ENCODE data around the gene KCNF1.
A peak's percentile ranks its signal among the peaks of the same experiment; 100 is the strongest.

The KCNF1 gene

GRCh38 chr2:10944799-10945198 is 33.1 kb downstream of the KCNF1 start:
- Histone ChIP-seq H3K27me3 (no peaks in the 10 kb centered on the region), H3K4me1 (peaks cover 0 to 23% (median 18%) of the 10 kb centered on the region in 10 experiments; a peak in 16 of 20 replicates)
- no peak for TF ChIP-seq Cebpa-rat (IDR thresholded peaks at IDR 0.05)

GRCh38 chr2:10946394-10946793 is 34.7 kb downstream of the KCNF1 start:
- H3K4me1 ChIP-seq, result peaks cover 0 to 23% (median 18%) of the 10 kb centered on the region in 10 experiments; a peak in 16 of 20 replicates
- no peak for TF ChIP-seq Cebpa-rat (IDR thresholded peaks at IDR 0.05)
- no peak overlapping the region for H3K4me3 ChIP-seq
- no peaks in the 10 kb centered on the region for H4K20me1 ChIP-seq
- no peak overlapping the region for H3K27ac ChIP-seq
- peak overlapping the region in 5 of 11 experiments; percentile 9 to 63 (median 58); a peak in 7 of 22 replicates for H3K4me2 ChIP-seq
- H3K27me3 ChIP-seq, result no peaks in the 10 kb centered on the region
- H3K36me3 ChIP-seq, result no peaks in the 10 kb centered on the region
- peaks cover 4 to 25% (median 16%) of the 10 kb centered on the region in 11 experiments; a peak in 20 of 22 replicates for H3K9me3 ChIP-seq (replicated peaks in 1 of 11)
- H3K9ac ChIP-seq, result no peak overlapping the region

More at GRCh38 chr2:10944799-10945198, 33.1 kb downstream of the KCNF1 start:
- Histone ChIP-seq H3K4me3 (no peak overlapping the region), H3K9me3 (replicated peaks in 1 of 11) (peaks cover 1 to 15% (median 6%) of the 10 kb centered on the region in 11 experiments; a peak in 20 of 22 replicates), H3K36me3 (no peaks in the 10 kb centered on the region), H3K27ac (no peak overlapping the region), H3K4me2 (no peak overlapping the region), H4K20me1 (no peaks in the 10 kb centered on the region), H3K9ac (no peak overlapping the region)

GRCh38 chr2:10947005-10947440 is 35.3 kb downstream of the KCNF1 start:
- Histone ChIP-seq H3K27ac (no peak overlapping the region), H3K9ac (no peak overlapping the region), H3K4me2 (peak overlapping the region in 9 of 11 experiments; percentile 40 to 69 (median 57); a peak in 16 of 22 replicates), H4K20me1 (no peaks in the 10 kb centered on the region), H3K9me3 (replicated peaks in 1 of 11) (peaks cover 4 to 26% (median 17%) of the 10 kb centered on the region in 11 experiments; a peak in 20 of 22 replicates), H3K4me1 (peaks cover 0 to 29% (median 19%) of the 10 kb centered on the region in 10 experiments; a peak in 16 of 20 replicates), H3K36me3 (no peaks in the 10 kb centered on the region), H3K27me3 (no peaks in the 10 kb centered on the region), H3K4me3 (no peak overlapping the region)
- no peak for TF ChIP-seq Cebpa-rat (IDR thresholded peaks at IDR 0.05)

- Histone ChIP-seq H3K9ac (no peak overlapping the region; a peak in 1 of 22 replicates), H3K27me3 (no peaks in the 10 kb centered on the region), H4K20me1 (no peaks in the 10 kb centered on the region), H3K27ac (no peak overlapping the region), H3K4me3 (no peak overlapping the region), H3K4me2 (peak overlapping the region in 9 of 11 experiments; percentile 40 to 69 (median 57); a peak in 16 of 22 replicates), H3K4me1 (peaks cover 0 to 30% (median 19%) of the 10 kb centered on the region in 10 experiments; a peak in 16 of 20 replicates), H3K36me3 (no peaks in the 10 kb centered on the region), H3K9me3 (replicated peaks in 1 of 11) (peaks cover 9 to 32% (median 19%) of the 10 kb centered on the region in 11 experiments; a peak in 21 of 22 replicates)
- TF ChIP-seq Cebpa-rat (IDR thresholded peaks at IDR 0.05), result no peak
Measured at GRCh38 chr2:10947446-10948187, 35.9 kb downstream of the KCNF1 start.

- H3K9ac ChIP-seq, result no peak overlapping the region
- H3K4me2 ChIP-seq, result peak overlapping the region in 5 of 11 experiments; percentile 49 to 69 (median 61); a peak in 10 of 22 replicates
- peaks cover 15 to 38% (median 24%) of the 10 kb centered on the region in 11 experiments for H3K9me3 ChIP-seq (replicated peaks in 1 of 11)
- no peaks in the 10 kb centered on the region for H3K36me3 ChIP-seq
- no peak overlapping the region for H3K4me3 ChIP-seq
- no peaks in the 10 kb centered on the region for H3K27me3 ChIP-seq
- H3K27ac ChIP-seq, result no peak overlapping the region
- peaks cover 0 to 30% (median 19%) of the 10 kb centered on the region in 10 experiments; a peak in 16 of 20 replicates for H3K4me1 ChIP-seq
- no peak for TF ChIP-seq Cebpa-rat (IDR thresholded peaks at IDR 0.05)
- H4K20me1 ChIP-seq, result no peaks in the 10 kb centered on the region
Measured at GRCh38 chr2:10948188-10948564, 36.4 kb downstream of the KCNF1 start.

GRCh38 chr2:10948606-10949230 is 37.0 kb downstream of the KCNF1 start:
- Histone ChIP-seq H3K27ac (no peak overlapping the region), H3K4me2 (peak overlapping the region in 3 of 11 experiments; percentile 58 to 69 (median 63); a peak in 2 of 22 replicates), H3K4me1 (peaks cover 0 to 30% (median 19%) of the 10 kb centered on the region in 10 experiments; a peak in 16 of 20 replicates), H3K36me3 (no peaks in the 10 kb centered on the region), H3K9me3 (replicated peaks in 1 of 11) (peaks cover 20 to 43% (median 29%) of the 10 kb centered on the region in 11 experiments), H3K4me3 (no peak overlapping the region), H3K27me3 (no peaks in the 10 kb centered on the region), H3K9ac (no peak overlapping the region), H4K20me1 (no peaks in the 10 kb centered on the region)
- TF ChIP-seq Cebpa-rat (IDR thresholded peaks at IDR 0.05), result no peak

- Histone ChIP-seq H3K4me2 (no peak overlapping the region), H3K4me3 (no peak overlapping the region)
- no peak for TF ChIP-seq Cebpa-rat (IDR thresholded peaks at IDR 0.05)
Measured at GRCh38 chr2:10949835-10950234, 38.1 kb downstream of the KCNF1 start.

GRCh38 chr2:10951558-10952414 is 40.1 kb downstream of the KCNF1 start:
- Histone ChIP-seq H3K4me3 (no peak overlapping the region), H3K9me3 (replicated peaks in 1 of 11) (peaks cover 27 to 51% (median 39%) of the 10 kb centered on the region in 11 experiments), H3K4me2 (peak overlapping the region in 4 of 11 experiments; percentile 2 to 26 (median 14); a peak in 1 of 22 replicates), H3K9ac (no peak overlapping the region), H3K4me1 (peaks cover 0 to 25% (median 14%) of the 10 kb centered on the region in 10 experiments; a peak in 16 of 20 replicates), H3K36me3 (no peaks in the 10 kb centered on the region), H3K27me3 (no peaks in the 10 kb centered on the region), H3K27ac (no peak overlapping the region), H4K20me1 (no peaks in the 10 kb centered on the region)
- TF ChIP-seq Cebpa-rat (IDR thresholded peaks at IDR 0.05), result no peak

More at GRCh38 chr2:10949835-10950234, 38.1 kb downstream of the KCNF1 start:
- Histone ChIP-seq H3K27ac (no peak overlapping the region), H4K20me1 (no peaks in the 10 kb centered on the region), H3K4me1 (peaks cover 0 to 30% (median 19%) of the 10 kb centered on the region in 10 experiments; a peak in 16 of 20 replicates), H3K27me3 (no peaks in the 10 kb centered on the region), H3K9me3 (replicated peaks in 1 of 11) (peaks cover 27 to 51% (median 39%) of the 10 kb centered on the region in 11 experiments), H3K9ac (no peak overlapping the region), H3K36me3 (no peaks in the 10 kb centered on the region)

All from BLaER1 treated with 17β-estradiol and CSF1 and Interleukin-3, amounts not matched to agents 10 nM and 100 nM (cell line).